SW480 (cell line): Measurements from ENCODE around the gene LIF.
"Not testable (repeated sequence)": the region's sequence is repeated elsewhere in the genome, so short reads cannot be mapped to it uniquely, and the experiment has no call there.

Source experiments
- DNase-seq: peaks from one replicate; pipeline ENCODE4 v3.0.0-alpha.2; 2016; ENCODE audit warnings: low spot score

LIF gene

GRCh38 chr22:30206944-30207343 is 39.6 kb downstream of the LIF start:
- DNase-seq, result peak; percentile 98

- DNase-seq, result peak; percentile 97
Observed at GRCh38 chr22:30205281-30206115, 41.1 kb downstream of the LIF start.

- no peak for DNase-seq
Observed at GRCh38 chr22:30204742-30205111, 41.8 kb downstream of the LIF start.

- peak; percentile 77 for DNase-seq
Observed at GRCh38 chr22:30204015-30204741, 42.4 kb downstream of the LIF start.

- no peak for DNase-seq
Observed at GRCh38 chr22:30202531-30203006, 44.0 kb downstream of the LIF start.

- no peak for DNase-seq
Observed at GRCh38 chr22:30201945-30202344, 44.6 kb downstream of the LIF start.

GRCh38 chr22:30200905-30201304 is 45.7 kb downstream of the LIF start:
- DNase-seq, result not testable (repeated sequence)

- no peak for DNase-seq
Observed at GRCh38 chr22:30198921-30199320, 47.6 kb downstream of the LIF start.

- DNase-seq, result no peak
Observed at GRCh38 chr22:30198152-30198825, 48.3 kb downstream of the LIF start.

- no peak for DNase-seq
Observed at GRCh38 chr22:30197389-30197788, 49.2 kb downstream of the LIF start.

- DNase-seq, result no peak
Observed at GRCh38 chr22:30196880-30197336, 49.7 kb downstream of the LIF start.

- peak; percentile 95 for DNase-seq
Observed at GRCh38 chr22:30196141-30196879, 50.2 kb downstream of the LIF start.

GRCh38 chr22:30195245-30196140 is 51.1 kb downstream of the LIF start:
- no peak for DNase-seq

- DNase-seq, result no peak
Observed at GRCh38 chr22:30193031-30193775, 53.4 kb downstream of the LIF start.

- DNase-seq, result no peak
Observed at GRCh38 chr22:30192427-30192826, 54.1 kb downstream of the LIF start.

- no peak for DNase-seq
Observed at GRCh38 chr22:30191040-30191701, 55.4 kb downstream of the LIF start.

- no peak for DNase-seq
Observed at GRCh38 chr22:30190574-30190973, 56.0 kb downstream of the LIF start.
